Heart left ventricle (tissue), 16 donors: ENCODE results near the gene ARAF. TPM values are rescaled to one million over a fixed set of nuclear protein-coding genes. Genes with fewer than 3 reads are reported as not detected.

Experiments
- ATAC-seq, 4 donors: fragments of 200-7000 bp; cut with Tn5 transposase; one replicate each; pipeline ENCODE4 v1.9.1; 2020 to 2022; ENCODE audit warnings: moderate library complexity in 4 of 4, mild to moderate bottlenecking in 3 of 4, moderate number of reproducible peaks in 1 of 4
- DNase-seq, 5 donors: peaks; one replicate each; pipeline ENCODE4 v3.0.0-alpha.2; 2020
- H3K27ac ChIP-seq, 12 donors: fragments of 200-600 bp; sonication (generic) in 4 of 12; one replicate each; pipeline versions ENCODE4 v1.5.0 to v1.8.0; 2016 to 2022; ENCODE audit warnings: mild to moderate bottlenecking in 2 of 12
- H3K27me3 ChIP-seq, 9 donors: fragments of 200-600 bp; sonication (generic) in 2 of 9; one replicate each; pipeline versions ENCODE4 v1.5.1 to v1.8.0; 2016 to 2022; ENCODE audit warnings: mild to moderate bottlenecking in 3 of 9
- H3K36me3 ChIP-seq, 9 donors: fragments of 200-600 bp; sonication (generic) in 2 of 9; one replicate each; pipeline versions ENCODE4 v1.5.0 to v1.8.0; 2018 to 2022; ENCODE audit warnings: mild to moderate bottlenecking in 2 of 9
- H3K4me1 ChIP-seq, 12 donors: fragments of 200-600 bp; sonication (generic) in 4 of 12; one replicate each; pipeline versions ENCODE4 v1.5.0 to v1.8.0; 2016 to 2022; ENCODE audit warnings: mild to moderate bottlenecking in 3 of 12
- H3K4me3 ChIP-seq, 12 donors: fragments of 200-600 bp; sonication (generic) in 4 of 12; one replicate each; pipeline versions ENCODE4 v1.5.0 to v1.8.0; 2017 to 2022; ENCODE audit warnings: mild to moderate bottlenecking in 9 of 12, moderate library complexity in 4 of 12
- H3K9me3 ChIP-seq, 12 donors: fragments of 200-600 bp; sonication (generic) in 4 of 12; one replicate each; pipeline versions ENCODE4 v1.5.0 to v1.8.0; 2016 to 2022; ENCODE audit warnings: mild to moderate bottlenecking in 1 of 12
- CTCF ChIP-seq, 12 donors: fragments of 200-600 bp; sonication (generic) in 4 of 12; IDR thresholded peaks; one replicate each; pipeline versions ENCODE4 v1.5.0 to v1.8.0; 2018 to 2022; ENCODE audit warnings: antibody characterized with exemption in 12 of 12, mild to moderate bottlenecking in 5 of 12
- POLR2A ChIP-seq, 2 donors: fragments of 450-650 bp; IDR thresholded peaks; one replicate each; pipeline ENCODE4 v1.6.1; 2017; ENCODE audit warnings: antibody characterized with exemption in 2 of 2, mild to moderate bottlenecking in 2 of 2, moderate library complexity in 2 of 2
- WGBS, 4 donors: extraction: QIAGEN DNeasy Blood & Tissue Kit in 2 of 4; methylation state at CpG; one replicate each; pipeline versions ENCODE4 v1.1.5 to v1.1.7; 2013 to 2018; 5-methylcytosine and 5-hydroxymethylcytosine counted together
- intact Hi-C, 10 donors: fragments of 100-400 bp; cut with DNase I; formaldehyde crosslinking; loops; one replicate each; pipeline versions ENCODE4 v1.11.1 to v1.14.2; 2022
- polyA plus RNA-seq, 2 donors: library from polyadenylated mRNA; stranded (reverse); fragments of 200-250 nt; gene quantifications; one replicate each; pipeline ENCODE4 v1.2.3, GENCODE V29; 2013
- total RNA-seq, 9 donors: library from RNA; depleted of rRNA in 2 of 9; stranded (reverse); fragments of >200 nt in 2 of 9; fragmentation: NEBNext Ultra II Directional in 3 of 9; extraction: Animal tissue kit (Norgen Biotek cat#: 25700) in 3 of 9; gene quantifications; one replicate each; pipeline versions ENCODE4 v1.1.0 to v1.2.4, GENCODE V29; 2016 to 2023
- donor health status: ischemic (EF 13 %, LVEDD 7.1; RV severe dilation, severe dysfunction).
- donor health status: healthy with polysubstance abuse.
- donor health status: DM: no; HTN: yes; CAD: no.
- donor health status: DM: no; HTN: no; CAD: no.
- donor health status: ischemic (EF 25% LVEDD 6.9; RV normal size, moderate dysfunction).
- donor health status: ischemic (EF 25% LVEDD 5.7; RV mildly dilated, moderate dysfunction).
- donor health status: healthy.
- donor health status: DM: yes; HTN: yes; CAD: no.
- donor health status: ischemic (EF 35%, LVEDD 5.7; RV mildly dilated, moderate dysfunction).
- donor health status: nonischemic (EF 11% LVEDD 7.7; RV severe dilation, severe dysfunction).
- donor health status: DM: yes; HTN: yes; CAD: no.
- donor health status: PGD.
- donor health status: ischemic (EF 29% LVEDD 5.4; RV normal size, mild dysfunction).
- donor health status: nonischemic (EF 23%, LVEDD 6.1; RV moderate dilation, normal function).

The ARAF gene
- total and polyA plus RNA-seq, 11 donors, result 36.3 to 97.6 (median 80.8) TPM

GRCh38 chrX:47523713-47524166, 37.3 kb upstream of the ARAF start:
- peak in 2 of 4 donors; percentile 8 to 12 for ATAC-seq
- WGBS, 4 donors, result 2 to 38% (median 4%) methylated on average over 27 to 34 of the region's 34 CpGs; no CpG with 5 or more reads in 1 of the 4 donors

GRCh38 chrX:47529548-47529947, 31.5 kb upstream of the ARAF start:
- H3K36me3 ChIP-seq, result no peaks in the 10 kb centered on the region
- no peak for TF ChIP-seq POLR2A (IDR thresholded peaks at IDR 0.05)
- no peak for TF ChIP-seq CTCF (IDR thresholded peaks at IDR 0.05)
- no peaks in the 10 kb centered on the region for H3K9me3 ChIP-seq
- no peaks in the 10 kb centered on the region for H3K27me3 ChIP-seq
- ATAC-seq (no peak), DNase-seq (no peak)
- H3K4me3 ChIP-seq, result no peak overlapping the region
- H3K27ac ChIP-seq, result no peak overlapping the region
- WGBS, 4 donors, result 83 to 95% (median 88%) methylated on average over 8 of the region's 8 CpGs
- H3K4me1 ChIP-seq, result no peaks in the 10 kb centered on the region
- intact Hi-C loops, result loop anchor here in 7 of 10 donors (10.0 kb wide), 2 partner anchors 145 to 165 kb away; no protein-coding TSS in a partner anchor

More at GRCh38 chrX:47523713-47524166, 37.3 kb upstream of the ARAF start:
- TF ChIP-seq POLR2A (IDR thresholded peaks at IDR 0.05) (no peak), CTCF (IDR thresholded peaks at IDR 0.05) (peak in 1 of 12 donors; percentile 3)
- Histone ChIP-seq H3K36me3 (no peaks in the 10 kb centered on the region), H3K4me3 (peak overlapping the region; percentile 31 to 65 (median 56)), H3K4me1 (peaks cover 0 to 6% (median 0%) of the 10 kb centered on the region in 12 donors), H3K27ac (peak overlapping the region in 2 of 12 donors; percentile 9 to 23), H3K27me3 (no peaks in the 10 kb centered on the region), H3K9me3 (peaks cover 0 to 15% (median 0%) of the 10 kb centered on the region in 12 donors)
- intact Hi-C loops, result loop anchor here (1.0 to 10.0 kb wide), 7 partner anchors 41 to 331 kb away; partner anchors contain the start of genes UBA1 (in 10 of the 10) and ZNF41 (in 1 of the 10)
- DNase-seq, result peak in 1 of 5 donors; percentile 49

GRCh38 chrX:47530049-47530448, 31.0 kb upstream of the ARAF start:
- 88 to 96% (median 91%) methylated on average over 6 of the region's 6 CpGs for WGBS, 4 donors
- ATAC-seq, result no peak
- DNase-seq, result no peak
- Histone ChIP-seq H3K4me1 (no peaks in the 10 kb centered on the region), H3K27me3 (no peaks in the 10 kb centered on the region), H3K36me3 (no peaks in the 10 kb centered on the region), H3K4me3 (no peak overlapping the region), H3K27ac (no peak overlapping the region), H3K9me3 (no peaks in the 10 kb centered on the region)
- intact Hi-C loops, result no loop called here
- TF ChIP-seq POLR2A (IDR thresholded peaks at IDR 0.05) (no peak), CTCF (IDR thresholded peaks at IDR 0.05) (no peak)

- peaks cover 0 to 6% (median 0%) of the 10 kb centered on the region in 12 donors for H3K9me3 ChIP-seq
- H3K4me3 ChIP-seq, result no peak overlapping the region
- intact Hi-C loops, result loop anchor here in 4 of 10 donors (2.0 to 5.0 kb wide), 3 partner anchors 17 to 107 kb away; no protein-coding TSS in a partner anchor
- DNase-seq (no peak), ATAC-seq (peak in 3 of 4 donors; percentile 12 to 52 (median 47))
- peaks cover 0 to 20% (median 0%) of the 10 kb centered on the region in 12 donors for H3K4me1 ChIP-seq
- no peaks in the 10 kb centered on the region for H3K36me3 ChIP-seq
- TF ChIP-seq POLR2A (IDR thresholded peaks at IDR 0.05) (no peak), CTCF (IDR thresholded peaks at IDR 0.05) (no peak)
- H3K27me3 ChIP-seq, result no peaks in the 10 kb centered on the region
- H3K27ac ChIP-seq, result peak overlapping the region in 11 of 12 donors; percentile 16 to 87 (median 76)
These were observed 21.1 kb upstream of the ARAF start for GRCh38 chrX:47539860-47540259.
